Measurements from ENCODE around the gene BDH1.
"Not testable (repeated sequence)": the region's sequence is repeated elsewhere in the genome, so short reads cannot be mapped to it uniquely, and the experiment has no call there.

The BDH1 gene

GRCh38 chr3:197482001-197482400 lies 73.8 kb downstream of the BDH1 start:
- H3K27me3 Mint-ChIP-seq: peaks cover 12% of the 10 kb centered on the region
- H3K27ac Mint-ChIP-seq: no peak overlapping the region
- H3K4me1 Mint-ChIP-seq: no peaks in the 10 kb centered on the region
- ATAC-seq: no peak
- H3K4me3 Mint-ChIP-seq: no peak overlapping the region
- no peak for DNase-seq
- no peaks in the 10 kb centered on the region for H3K9me3 Mint-ChIP-seq

GRCh38 chr3:197480320-197480719 lies 75.4 kb downstream of the BDH1 start:
- Mint-ChIP-seq H3K4me1 (peaks cover 6% of the 10 kb centered on the region), H3K27me3 (peaks cover 21% of the 10 kb centered on the region), H3K27ac (no peak overlapping the region), H3K9me3 (no peaks in the 10 kb centered on the region), H3K4me3 (no peak overlapping the region)
- ATAC-seq (no peak), DNase-seq (no peak)

- no peak overlapping the region for H3K4me3 Mint-ChIP-seq
- H3K9me3 Mint-ChIP-seq: no peaks in the 10 kb centered on the region
- peaks cover 24% of the 10 kb centered on the region for H3K27me3 Mint-ChIP-seq
- peaks cover 6% of the 10 kb centered on the region for H3K4me1 Mint-ChIP-seq
- DNase-seq (no peak), ATAC-seq (no peak)
- no peak overlapping the region for H3K27ac Mint-ChIP-seq
Measured at GRCh38 chr3:197478746-197479668, 76.8 kb downstream of the BDH1 start.

GRCh38 chr3:197477816-197478215 lies 78.0 kb downstream of the BDH1 start:
- H3K4me1 Mint-ChIP-seq, DNase-seq, H3K27ac Mint-ChIP-seq, H3K4me3 Mint-ChIP-seq, H3K9me3 Mint-ChIP-seq, ATAC-seq: not testable (repeated sequence)
- peaks cover 24% of the 10 kb centered on the region for H3K27me3 Mint-ChIP-seq

- Mint-ChIP-seq H3K4me1 (peaks cover 6% of the 10 kb centered on the region), H3K27ac (no peak overlapping the region), H3K27me3 (peaks cover 24% of the 10 kb centered on the region), H3K4me3 (no peak overlapping the region), H3K9me3 (no peaks in the 10 kb centered on the region)
- DNase-seq (no peak), ATAC-seq (no peak)
Measured at GRCh38 chr3:197475997-197476525, 79.7 kb downstream of the BDH1 start.

GRCh38 chr3:197475514-197475913 lies 80.3 kb downstream of the BDH1 start:
- Mint-ChIP-seq H3K27ac (no peak overlapping the region), H3K27me3 (peaks cover 24% of the 10 kb centered on the region), H3K4me1 (peaks cover 6% of the 10 kb centered on the region), H3K9me3 (no peaks in the 10 kb centered on the region), H3K4me3 (no peak overlapping the region)
- no peak for DNase-seq
- ATAC-seq: no peak

- H3K4me1 Mint-ChIP-seq: peaks cover 11% of the 10 kb centered on the region
- no peaks in the 10 kb centered on the region for H3K9me3 Mint-ChIP-seq
- ATAC-seq (no peak), DNase-seq (no peak)
- no peak overlapping the region for H3K27ac Mint-ChIP-seq
- H3K27me3 Mint-ChIP-seq: peaks cover 43% of the 10 kb centered on the region
- H3K4me3 Mint-ChIP-seq: no peak overlapping the region
Measured at GRCh38 chr3:197472151-197472550, 83.6 kb downstream of the BDH1 start.

GRCh38 chr3:197471221-197472010 lies 84.4 kb downstream of the BDH1 start:
- Mint-ChIP-seq H3K27ac (no peak overlapping the region), H3K27me3 (peaks cover 41% of the 10 kb centered on the region), H3K9me3 (no peaks in the 10 kb centered on the region), H3K4me1 (peaks cover 18% of the 10 kb centered on the region), H3K4me3 (no peak overlapping the region)
- ATAC-seq (no peak), DNase-seq (no peak)

GRCh38 chr3:197468866-197469382 lies 86.8 kb downstream of the BDH1 start:
- H3K4me1 Mint-ChIP-seq: peaks cover 37% of the 10 kb centered on the region
- DNase-seq (no peak), ATAC-seq (no peak)
- no peak overlapping the region for H3K27ac Mint-ChIP-seq
- H3K9me3 Mint-ChIP-seq: no peaks in the 10 kb centered on the region
- H3K27me3 Mint-ChIP-seq: peaks cover 46% of the 10 kb centered on the region
- H3K4me3 Mint-ChIP-seq: no peak overlapping the region

GRCh38 chr3:197468167-197468566 lies 87.6 kb downstream of the BDH1 start:
- DNase-seq: no peak
- Mint-ChIP-seq H3K4me3 (no peak overlapping the region), H3K9me3 (no peaks in the 10 kb centered on the region)

GRCh38 chr3:197466586-197467399 lies 89.0 kb downstream of the BDH1 start:
- Mint-ChIP-seq H3K9me3 (no peaks in the 10 kb centered on the region), H3K27ac (no peak overlapping the region), H3K4me1 (peaks cover 50% of the 10 kb centered on the region), H3K4me3 (peak overlapping the region in 1 of 2 donors; percentile 5), H3K27me3 (peaks cover 53% of the 10 kb centered on the region)
- ATAC-seq (no peak), DNase-seq (no peak)

More at GRCh38 chr3:197468167-197468566, 87.6 kb downstream of the BDH1 start:
- ATAC-seq: no peak
- Mint-ChIP-seq H3K4me1 (peaks cover 42% of the 10 kb centered on the region), H3K27me3 (peaks cover 46% of the 10 kb centered on the region), H3K27ac (no peak overlapping the region)

- no peaks in the 10 kb centered on the region for H3K9me3 Mint-ChIP-seq
- H3K4me3 Mint-ChIP-seq: peak overlapping the region in 1 of 2 donors; percentile 5
- DNase-seq (no peak), ATAC-seq (peak; percentile 60)
- peaks cover 53% of the 10 kb centered on the region for H3K27me3 Mint-ChIP-seq
- no peak overlapping the region for H3K27ac Mint-ChIP-seq
- peaks cover 50% of the 10 kb centered on the region for H3K4me1 Mint-ChIP-seq
Measured at GRCh38 chr3:197465996-197466549, 89.7 kb downstream of the BDH1 start.

GRCh38 chr3:197465197-197465995 lies 90.4 kb downstream of the BDH1 start:
- Mint-ChIP-seq H3K4me3 (no peak overlapping the region), H3K27ac (no peak overlapping the region), H3K27me3 (peaks cover 53% of the 10 kb centered on the region), H3K9me3 (no peaks in the 10 kb centered on the region), H3K4me1 (peaks cover 50% of the 10 kb centered on the region)
- ATAC-seq (no peak), DNase-seq (no peak)

- no peak for ATAC-seq
- DNase-seq: no peak
- no peak overlapping the region for H3K4me3 Mint-ChIP-seq
- no peak overlapping the region for H3K27ac Mint-ChIP-seq
- H3K4me1 Mint-ChIP-seq: peaks cover 50% of the 10 kb centered on the region
- H3K9me3 Mint-ChIP-seq: no peaks in the 10 kb centered on the region
- H3K27me3 Mint-ChIP-seq: peaks cover 49% of the 10 kb centered on the region
Measured at GRCh38 chr3:197464794-197465193, 91.0 kb downstream of the BDH1 start.

Measured in stimulated activated naive CD8-positive, alpha-beta T cell treated with anti-CD3 and anti-CD28 coated beads, Interleukin-15, amount 100 ng/mL, for 72 hours (primary cell).